Neutrophil (primary cell): ENCODE data around the gene LIMS2.
A peak's percentile ranks its signal among the peaks of the same experiment; 100 is the strongest.

Source experiments
- H3K27ac ChIP-seq: fragments of 200-600 bp; sonication (generic); 2 replicates; pipeline ENCODE4 v1.5.1; 2016; ENCODE audit warnings: mild to moderate bottlenecking, moderate library complexity
- H3K27me3 ChIP-seq: fragments of 200-600 bp; sonication (generic); 2 replicates; pipeline ENCODE4 v1.6.0; 2016; ENCODE audit warnings: mild to moderate bottlenecking
- H3K36me3 ChIP-seq: fragments of 200-600 bp; sonication (generic); 2 replicates; pipeline ENCODE4 v1.5.1; 2017
- H3K4me1 ChIP-seq, 2 experiments: fragments of 200-600 bp in 1 of 2; sonication (generic) in 1 of 2; 1 replicate in 1 of 2; 2 replicates in 1 of 2; pipeline versions ENCODE4 v1.5.1 to v1.6.1; 2013 to 2016; ENCODE audit warnings: low read depth in 1 of 2, low read length in 1 of 2, mild to moderate bottlenecking in 1 of 2, moderate library complexity in 1 of 2; ENCODE audit not compliant: control insufficient read depth in 1 of 2, insufficient read depth in 1 of 2
- H3K4me3 ChIP-seq, 2 experiments: fragments of 200-600 bp in 1 of 2; sonication (generic) in 1 of 2; 1 replicate in 1 of 2; 2 replicates in 1 of 2; pipeline ENCODE4 v1.5.1; 2013 to 2016; ENCODE audit warnings: low read depth in 1 of 2, low read length in 1 of 2, mild to moderate bottlenecking in 1 of 2, moderate library complexity in 1 of 2
- H3K9me3 ChIP-seq: fragments of 200-600 bp; sonication (generic); 2 replicates; pipeline ENCODE4 v1.5.1; 2016
- TF ChIP-seq, protein P1 (sequence below): fragments of 200-600 bp; sonication (generic); IDR thresholded peaks from 2 replicates; pipeline ENCODE4 v1.5.1; 2016; ENCODE audit warnings: antibody characterized with exemption

LIMS2 gene

DNA sequence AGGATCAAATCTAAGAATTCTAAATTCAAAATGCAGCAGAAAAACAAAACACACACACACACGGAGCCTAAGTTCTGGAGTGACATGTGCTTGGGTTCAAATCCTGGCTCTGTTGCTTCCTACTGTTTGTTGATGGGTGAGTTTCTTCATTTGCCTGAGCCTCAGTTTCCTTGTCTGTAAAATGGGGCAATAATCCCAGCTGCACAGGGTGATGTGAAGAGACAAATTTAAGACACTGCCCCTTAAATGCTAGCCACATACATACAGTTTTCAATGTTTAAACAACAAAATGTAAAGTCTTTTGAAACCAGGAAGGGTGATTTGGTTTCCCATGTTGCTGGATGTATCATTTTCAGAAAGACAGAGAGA, 30.3 kb downstream of the LIMS2 start:
- H3K36me3 ChIP-seq = no peaks in the 10 kb centered on the region
- TF ChIP-seq, protein P1, sequence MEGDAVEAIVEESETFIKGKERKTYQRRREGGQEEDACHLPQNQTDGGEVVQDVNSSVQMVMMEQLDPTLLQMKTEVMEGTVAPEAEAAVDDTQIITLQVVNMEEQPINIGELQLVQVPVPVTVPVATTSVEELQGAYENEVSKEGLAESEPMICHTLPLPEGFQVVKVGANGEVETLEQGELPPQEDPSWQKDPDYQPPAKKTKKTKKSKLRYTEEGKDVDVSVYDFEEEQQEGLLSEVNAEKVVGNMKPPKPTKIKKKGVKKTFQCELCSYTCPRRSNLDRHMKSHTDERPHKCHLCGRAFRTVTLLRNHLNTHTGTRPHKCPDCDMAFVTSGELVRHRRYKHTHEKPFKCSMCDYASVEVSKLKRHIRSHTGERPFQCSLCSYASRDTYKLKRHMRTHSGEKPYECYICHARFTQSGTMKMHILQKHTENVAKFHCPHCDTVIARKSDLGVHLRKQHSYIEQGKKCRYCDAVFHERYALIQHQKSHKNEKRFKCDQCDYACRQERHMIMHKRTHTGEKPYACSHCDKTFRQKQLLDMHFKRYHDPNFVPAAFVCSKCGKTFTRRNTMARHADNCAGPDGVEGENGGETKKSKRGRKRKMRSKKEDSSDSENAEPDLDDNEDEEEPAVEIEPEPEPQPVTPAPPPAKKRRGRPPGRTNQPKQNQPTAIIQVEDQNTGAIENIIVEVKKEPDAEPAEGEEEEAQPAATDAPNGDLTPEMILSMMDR = no peak
- H3K4me1 ChIP-seq = peaks cover 23 to 44% of the 10 kb centered on the region in 2 experiments
- H3K4me3 ChIP-seq = no peak overlapping the region
- H3K9me3 ChIP-seq = no peaks in the 10 kb centered on the region
- H3K27ac ChIP-seq = peak overlapping the region; percentile 12
- H3K27me3 ChIP-seq = no peaks in the 10 kb centered on the region

DNA sequence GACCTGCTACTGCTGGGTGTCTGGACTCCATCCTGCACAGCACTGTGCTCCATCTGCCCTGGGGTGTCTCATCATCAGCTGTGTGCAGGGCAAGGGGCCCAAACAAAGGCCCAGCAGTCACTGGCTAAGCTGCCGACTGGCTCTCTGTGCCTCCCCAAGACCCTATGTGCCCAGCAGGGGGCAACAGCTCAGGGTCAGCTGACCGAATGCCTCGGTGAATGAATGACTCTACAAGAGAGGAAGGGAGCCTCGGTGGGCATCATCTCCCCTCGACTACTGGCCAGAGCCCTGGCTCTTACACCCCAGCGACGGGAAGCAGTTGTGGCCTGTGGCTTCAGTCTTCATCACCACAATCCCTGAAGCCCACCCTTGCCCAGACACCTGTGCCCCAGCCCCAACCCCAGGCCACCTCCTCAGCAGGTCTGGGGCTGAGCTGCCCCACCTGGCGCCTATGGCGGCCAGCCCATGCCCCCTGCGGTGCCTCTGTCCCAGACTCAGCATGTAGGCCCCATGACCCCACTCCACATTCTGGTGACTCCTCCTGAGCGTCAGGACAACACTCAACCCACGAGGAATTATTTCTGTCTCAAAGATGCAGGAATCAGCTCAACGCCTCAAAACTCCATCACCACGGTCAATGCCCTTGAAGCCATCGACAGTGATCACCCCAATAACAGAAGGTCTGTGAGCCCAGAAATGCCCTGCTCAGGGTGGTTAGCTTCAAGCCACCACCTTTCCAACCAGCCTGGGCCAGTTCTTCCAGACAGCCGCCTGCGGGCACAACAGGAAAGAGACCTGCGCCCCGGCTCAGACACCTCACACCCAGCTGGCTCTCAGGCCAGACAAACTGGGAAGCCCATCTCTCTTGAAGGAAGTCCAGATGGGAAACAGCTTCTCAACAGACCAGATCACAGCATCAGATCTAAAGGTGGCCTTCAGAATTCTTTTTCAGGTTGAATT, 31.0 kb downstream of the LIMS2 start:
- peaks cover 25 to 45% of the 10 kb centered on the region in 2 experiments for H3K4me1 ChIP-seq
- peak overlapping the region; percentile 12 for H3K27ac ChIP-seq
- H3K9me3 ChIP-seq = no peaks in the 10 kb centered on the region
- no peak overlapping the region for H3K4me3 ChIP-seq
- TF ChIP-seq, protein P1 = no peak
- H3K27me3 ChIP-seq = no peaks in the 10 kb centered on the region
- H3K36me3 ChIP-seq = no peaks in the 10 kb centered on the region

DNA sequence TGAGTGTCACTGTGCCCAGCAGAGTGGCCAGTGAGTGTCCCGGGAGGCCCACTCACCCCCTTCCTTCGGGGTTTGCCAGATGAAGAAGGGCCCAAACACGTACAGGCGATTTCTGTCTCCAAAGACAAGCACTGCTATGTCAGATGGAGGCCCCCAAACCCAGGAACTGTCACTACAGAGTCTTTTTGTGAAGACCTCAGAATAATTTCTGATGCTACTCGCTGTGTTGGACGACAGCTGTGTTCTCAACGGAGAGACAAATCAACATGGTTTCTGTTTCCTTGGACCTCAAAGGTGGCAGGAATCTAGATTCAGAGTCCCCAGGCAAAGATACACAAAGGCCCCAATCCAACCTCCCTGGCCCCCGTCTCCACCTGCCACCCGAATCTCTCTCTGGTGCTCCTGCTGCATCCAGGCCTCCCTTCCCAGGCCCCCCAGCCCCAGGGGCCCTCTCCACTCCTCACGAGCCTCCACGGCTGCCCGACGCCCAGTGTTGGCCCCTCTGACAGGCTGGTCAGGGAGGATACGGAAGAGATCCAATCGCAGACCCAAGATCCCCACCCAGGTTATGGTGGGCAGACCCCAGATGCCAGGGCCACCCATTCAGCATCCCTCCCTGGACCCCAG, 31.8 kb downstream of the LIMS2 start:
- Histone ChIP-seq H3K27ac (no peak overlapping the region), H3K4me3 (no peak overlapping the region), H3K27me3 (no peaks in the 10 kb centered on the region), H3K4me1 (peaks cover 29 to 49% of the 10 kb centered on the region in 2 experiments), H3K36me3 (no peaks in the 10 kb centered on the region), H3K9me3 (no peaks in the 10 kb centered on the region)
- TF ChIP-seq, protein P1 = no peak

DNA sequence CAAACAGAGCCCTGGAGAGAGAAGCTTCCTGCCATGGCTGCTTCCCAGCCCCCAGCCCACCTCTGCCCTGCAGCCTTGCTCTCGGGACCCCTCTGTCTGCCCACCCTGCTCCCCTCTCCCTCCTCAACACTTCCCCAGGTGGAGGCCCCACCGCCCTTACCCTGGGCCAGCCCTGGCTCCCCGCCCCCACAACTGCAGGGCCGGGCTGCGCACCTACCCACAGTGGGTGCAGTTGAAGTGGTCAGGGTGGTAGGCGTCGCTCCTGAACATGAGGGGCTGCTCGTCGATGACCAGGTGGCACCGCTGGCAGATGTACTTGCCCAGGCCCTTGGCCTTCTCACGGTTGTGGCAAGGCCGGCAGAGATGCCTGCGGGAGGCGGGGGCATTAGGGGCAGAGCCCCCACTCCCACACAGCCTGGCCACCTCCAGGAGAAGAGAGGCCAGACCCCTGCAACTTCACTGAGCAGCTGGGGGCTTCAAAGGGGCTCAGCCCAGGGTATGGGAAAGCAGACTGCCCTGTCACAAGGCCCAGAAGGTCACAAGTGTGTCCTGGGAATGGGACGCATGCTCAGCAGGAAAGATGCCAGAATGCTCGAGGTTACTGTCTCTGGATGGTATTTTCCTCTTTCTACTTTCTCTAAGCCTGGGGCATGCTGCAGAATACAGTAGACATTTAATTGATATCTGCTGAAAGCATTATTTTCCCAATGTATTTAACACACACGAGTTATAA, 32.5 kb downstream of the LIMS2 start:
- H3K36me3 ChIP-seq = no peaks in the 10 kb centered on the region
- no peak overlapping the region for H3K27ac ChIP-seq
- TF ChIP-seq, protein P1 = no peak
- no peaks in the 10 kb centered on the region for H3K9me3 ChIP-seq
- H3K4me1 ChIP-seq = peaks cover 35 to 49% of the 10 kb centered on the region in 2 experiments
- H3K27me3 ChIP-seq = no peaks in the 10 kb centered on the region
- no peak overlapping the region for H3K4me3 ChIP-seq

DNA sequence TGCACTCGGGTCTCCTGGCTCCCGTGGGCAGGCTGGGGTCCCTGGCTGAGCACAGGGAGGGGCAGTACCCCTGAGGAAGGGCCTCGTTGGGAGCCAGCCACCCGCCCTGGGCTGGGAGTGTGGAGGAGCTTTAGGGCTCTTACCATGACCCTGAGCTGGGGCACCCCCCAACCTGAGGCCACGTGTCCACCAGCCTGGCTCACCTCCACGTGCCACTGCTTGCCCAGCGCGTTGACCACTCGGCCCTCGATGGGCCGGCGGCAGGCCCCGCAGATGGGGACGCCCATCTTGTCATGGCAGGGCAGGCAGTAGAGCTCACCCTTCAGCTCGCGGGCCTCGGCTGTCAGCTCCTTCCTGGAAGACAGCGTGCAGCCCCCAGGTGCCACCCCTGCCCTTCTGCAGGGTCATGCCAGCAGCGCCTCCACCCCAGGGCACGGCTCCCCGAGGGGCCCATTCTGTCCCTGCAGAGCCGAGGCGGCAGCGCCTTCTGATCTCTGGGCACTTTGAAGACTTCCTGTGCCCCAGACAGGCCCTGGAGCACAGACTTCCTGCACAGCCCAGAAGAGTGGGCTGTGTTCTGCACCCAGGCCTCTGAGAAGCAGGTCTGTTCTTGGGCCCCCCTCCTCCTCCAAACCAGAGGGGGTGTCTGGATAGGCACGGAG, 33.4 kb downstream of the LIMS2 start:
- Histone ChIP-seq H3K27ac (no peak overlapping the region), H3K4me3 (no peak overlapping the region), H3K9me3 (no peaks in the 10 kb centered on the region), H3K4me1 (peaks cover 44 to 56% of the 10 kb centered on the region in 2 experiments), H3K27me3 (no peaks in the 10 kb centered on the region), H3K36me3 (no peaks in the 10 kb centered on the region)
- TF ChIP-seq, protein P1 = no peak
